Esophagus squamous epithelium (tissue), 4 donors: Measurements from ENCODE around the gene KCTD20.

Experiments used
- CTCF ChIP-seq, 6 experiments: fragments of 450-650 bp in 4 of 6; fragments of 200-600 bp in 2 of 6; sonication (generic) in 2 of 6; IDR thresholded peaks; one replicate each; pipeline ENCODE4 v1.5.1; 2016 to 2019; ENCODE audit warnings: antibody characterized with exemption in 6 of 6, mild to moderate bottlenecking in 4 of 6, moderate library complexity in 4 of 6
- POLR2A ChIP-seq, 4 donors: fragments of 450-650 bp; IDR thresholded peaks; one replicate each; pipeline ENCODE4 v1.6.1; 2017; ENCODE audit warnings: antibody characterized with exemption in 4 of 4, mild to moderate bottlenecking in 4 of 4, moderate library complexity in 3 of 4

- no peak for TF ChIP-seq CTCF (IDR thresholded peaks at IDR 0.05)
- TF ChIP-seq POLR2A (IDR thresholded peaks at IDR 0.05): no peak
Measured at GRCh38 chr6:36463676-36464075, 20.9 kb downstream of the KCTD20 start.
